Testis (tissue), 2 donors: Measurements from ENCODE around the gene ST6GALNAC2.

ENCODE experiments used
- POLR2A ChIP-seq: fragments of 450-650 bp; IDR thresholded peaks from one replicate; pipeline ENCODE4 v1.6.1; 2017; ENCODE audit warnings: antibody characterized with exemption, mild to moderate bottlenecking, moderate library complexity
- TF ChIP-seq, protein P1 (sequence below), 3 experiments: fragments of 450-650 bp in 2 of 3; fragments of 200-600 bp in 1 of 3; sonication (generic) in 1 of 3; IDR thresholded peaks; one replicate each; pipeline ENCODE4 v1.5.1; 2016 to 2019; ENCODE audit warnings: antibody characterized with exemption in 3 of 3, mild to moderate bottlenecking in 2 of 3, moderate library complexity in 1 of 3

DNA sequence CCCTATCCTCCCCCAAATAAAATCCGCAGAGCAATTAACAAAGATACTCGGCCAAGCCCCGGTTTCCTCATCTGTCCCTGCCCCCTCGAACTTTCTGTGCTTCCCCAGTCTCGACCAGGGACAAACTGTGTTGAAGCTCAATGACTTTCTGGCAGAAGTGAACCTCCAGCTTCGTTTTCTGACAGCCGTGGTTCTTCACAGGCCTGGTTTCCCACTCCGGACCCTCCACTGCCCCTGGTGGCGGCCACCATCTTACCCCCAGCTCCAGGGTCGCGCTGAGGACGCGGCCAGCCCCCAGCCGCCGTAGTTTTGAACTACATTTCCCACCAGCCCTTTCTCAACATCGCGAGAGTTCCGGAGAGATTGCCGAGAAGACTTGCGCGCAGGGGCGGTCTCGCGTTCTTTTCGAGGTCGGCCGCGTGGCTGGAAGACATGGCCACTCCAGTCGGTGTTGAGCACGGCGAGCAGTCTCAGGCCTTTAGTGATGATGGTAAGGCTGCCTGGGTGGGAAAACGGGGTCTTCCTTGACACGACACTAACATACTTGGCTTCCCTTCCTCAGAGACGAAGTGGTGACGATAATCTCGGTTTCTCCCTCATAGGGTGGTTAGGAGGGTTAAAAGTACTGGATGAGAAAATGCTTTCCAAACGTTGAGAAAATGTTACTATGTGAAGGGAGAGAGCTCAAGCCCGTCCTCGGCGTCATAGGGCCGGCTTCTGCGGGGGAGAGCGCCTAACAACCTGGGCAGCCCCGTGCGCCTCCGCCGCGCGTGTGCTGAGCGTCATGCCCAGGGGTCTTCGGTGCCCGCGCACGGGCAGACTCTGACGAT lies 28.1 kb downstream of the ST6GALNAC2 start:
- TF ChIP-seq, protein P1, sequence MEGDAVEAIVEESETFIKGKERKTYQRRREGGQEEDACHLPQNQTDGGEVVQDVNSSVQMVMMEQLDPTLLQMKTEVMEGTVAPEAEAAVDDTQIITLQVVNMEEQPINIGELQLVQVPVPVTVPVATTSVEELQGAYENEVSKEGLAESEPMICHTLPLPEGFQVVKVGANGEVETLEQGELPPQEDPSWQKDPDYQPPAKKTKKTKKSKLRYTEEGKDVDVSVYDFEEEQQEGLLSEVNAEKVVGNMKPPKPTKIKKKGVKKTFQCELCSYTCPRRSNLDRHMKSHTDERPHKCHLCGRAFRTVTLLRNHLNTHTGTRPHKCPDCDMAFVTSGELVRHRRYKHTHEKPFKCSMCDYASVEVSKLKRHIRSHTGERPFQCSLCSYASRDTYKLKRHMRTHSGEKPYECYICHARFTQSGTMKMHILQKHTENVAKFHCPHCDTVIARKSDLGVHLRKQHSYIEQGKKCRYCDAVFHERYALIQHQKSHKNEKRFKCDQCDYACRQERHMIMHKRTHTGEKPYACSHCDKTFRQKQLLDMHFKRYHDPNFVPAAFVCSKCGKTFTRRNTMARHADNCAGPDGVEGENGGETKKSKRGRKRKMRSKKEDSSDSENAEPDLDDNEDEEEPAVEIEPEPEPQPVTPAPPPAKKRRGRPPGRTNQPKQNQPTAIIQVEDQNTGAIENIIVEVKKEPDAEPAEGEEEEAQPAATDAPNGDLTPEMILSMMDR (IDR thresholded peaks at IDR 0.05), result peak; percentile 33 to 65 (median 63)
- TF ChIP-seq POLR2A, result peak; percentile 13
